ENCODE measurements around the gene MIPOL1. TPM values are rescaled to one million over a fixed set of nuclear protein-coding genes. Genes with fewer than 3 reads are reported as not detected.

Gene MIPOL1
- total and polyA plus RNA-seq, 9 of the 15 experiments (the other 6 are each of a cell fraction or from before 2014, with no cell fraction given) = 6.7 to 21.9 (median 12.4) TPM

DNA sequence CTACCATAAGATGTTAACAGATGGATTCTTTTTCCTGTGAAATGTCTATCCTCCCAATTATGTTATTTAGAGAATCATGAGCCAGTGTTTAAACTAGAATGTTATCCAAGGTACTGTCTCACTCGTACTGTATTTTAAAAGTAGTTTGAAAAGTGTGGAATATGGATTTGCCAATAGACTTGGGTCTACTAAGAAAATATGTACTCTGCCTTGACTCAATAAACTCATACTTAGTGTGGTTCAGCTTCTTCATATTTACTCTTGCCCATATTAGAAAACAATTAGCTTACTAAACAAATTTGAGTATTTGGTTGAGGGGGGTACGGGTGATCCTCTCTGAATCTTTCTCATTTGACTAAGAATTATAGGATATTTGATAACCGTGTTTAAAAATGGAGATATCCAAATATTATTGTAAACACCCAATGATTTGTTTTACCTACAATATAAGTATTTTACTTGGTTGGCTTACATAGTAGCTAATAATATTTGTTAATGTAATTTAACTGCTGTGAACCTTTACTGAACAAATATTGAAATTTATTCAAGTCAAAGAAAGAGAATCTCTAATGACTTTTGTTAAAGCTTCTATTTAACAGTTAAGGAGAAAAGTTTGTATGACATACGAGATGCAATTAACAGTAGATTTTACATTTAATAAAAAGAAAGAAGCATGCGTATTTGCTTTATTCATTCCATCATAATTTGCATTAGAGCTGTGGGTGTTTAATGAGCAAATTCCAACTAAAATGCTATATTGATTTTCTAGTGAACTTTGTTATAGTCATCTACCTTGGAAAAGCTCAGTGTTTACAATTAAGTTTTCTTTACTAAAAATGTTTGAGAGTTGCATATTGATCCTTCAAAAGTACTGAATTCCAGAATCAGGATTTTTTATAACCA, 81.2 kb downstream of the MIPOL1 start:
- no peaks in the 10 kb centered on the region for H3K9me1 ChIP-seq (ENCODE audit: control insufficient read depth, insufficient read depth, low read length)
- no peaks in the 10 kb centered on the region for H3K9me3 ChIP-seq (replicated peaks; ENCODE audit: control insufficient read depth, insufficient read depth, low read depth, low read length)
- WGBS (ENCODE audit: insufficient coverage, low coverage, missing lambda C conversion rate) = 84% methylated on average over 5 of the region's 5 CpGs
- in situ Hi-C loops (cut with MboI) (no loop called here), intact Hi-C loops (cut with micrococcal nuclease) (no loop called here)
- no peaks in the 10 kb centered on the region for H3K4me1 ChIP-seq (replicated peaks in 1 of 2; ENCODE audit: control insufficient read depth in 2 of 2, insufficient read depth in 2 of 2, low read length in 2 of 2)
- DNase-seq (ENCODE audit: extremely low read depth in 1 of 4, low spot score in 3 of 4) (no peak), FAIRE-seq (no peak), ATAC-seq (no peak)
- POLR2A ChIA-PET = no interaction called here
- no peak overlapping the region for H3K4me3 ChIP-seq
- no peak overlapping the region for H3K4me2 ChIP-seq (ENCODE audit: insufficient read depth, low read length)
- H3K27ac ChIP-seq (ENCODE audit: extremely low read depth, low read depth, low read length) = no peak overlapping the region
- no peaks in the 10 kb centered on the region for H3K27me3 ChIP-seq (ENCODE audit: control insufficient read depth in 2 of 2, insufficient read depth in 2 of 2, low read length in 2 of 2)
- no TSS peak for BruUV-seq (replicated peaks)
- TF ChIP-seq PML (IDR thresholded peaks at IDR 0.05; ENCODE audit: low read length) = no peak
- TF ChIP-seq STAT5A (IDR thresholded peaks at IDR 0.05; ENCODE audit: borderline replicate concordance, low read length) = no peak
- no peak for TF ChIP-seq EGR1 (conservative IDR thresholded peaks at IDR 0.05)
- TF ChIP-seq ZNF224 (CRISPR knock-in tag; IDR thresholded peaks at IDR 0.05) = no peak
- no peak for TF ChIP-seq MEIS2 (IDR thresholded peaks at IDR 0.05; ENCODE audit: partially characterized antibody)
- TF ChIP-seq, protein P1, sequence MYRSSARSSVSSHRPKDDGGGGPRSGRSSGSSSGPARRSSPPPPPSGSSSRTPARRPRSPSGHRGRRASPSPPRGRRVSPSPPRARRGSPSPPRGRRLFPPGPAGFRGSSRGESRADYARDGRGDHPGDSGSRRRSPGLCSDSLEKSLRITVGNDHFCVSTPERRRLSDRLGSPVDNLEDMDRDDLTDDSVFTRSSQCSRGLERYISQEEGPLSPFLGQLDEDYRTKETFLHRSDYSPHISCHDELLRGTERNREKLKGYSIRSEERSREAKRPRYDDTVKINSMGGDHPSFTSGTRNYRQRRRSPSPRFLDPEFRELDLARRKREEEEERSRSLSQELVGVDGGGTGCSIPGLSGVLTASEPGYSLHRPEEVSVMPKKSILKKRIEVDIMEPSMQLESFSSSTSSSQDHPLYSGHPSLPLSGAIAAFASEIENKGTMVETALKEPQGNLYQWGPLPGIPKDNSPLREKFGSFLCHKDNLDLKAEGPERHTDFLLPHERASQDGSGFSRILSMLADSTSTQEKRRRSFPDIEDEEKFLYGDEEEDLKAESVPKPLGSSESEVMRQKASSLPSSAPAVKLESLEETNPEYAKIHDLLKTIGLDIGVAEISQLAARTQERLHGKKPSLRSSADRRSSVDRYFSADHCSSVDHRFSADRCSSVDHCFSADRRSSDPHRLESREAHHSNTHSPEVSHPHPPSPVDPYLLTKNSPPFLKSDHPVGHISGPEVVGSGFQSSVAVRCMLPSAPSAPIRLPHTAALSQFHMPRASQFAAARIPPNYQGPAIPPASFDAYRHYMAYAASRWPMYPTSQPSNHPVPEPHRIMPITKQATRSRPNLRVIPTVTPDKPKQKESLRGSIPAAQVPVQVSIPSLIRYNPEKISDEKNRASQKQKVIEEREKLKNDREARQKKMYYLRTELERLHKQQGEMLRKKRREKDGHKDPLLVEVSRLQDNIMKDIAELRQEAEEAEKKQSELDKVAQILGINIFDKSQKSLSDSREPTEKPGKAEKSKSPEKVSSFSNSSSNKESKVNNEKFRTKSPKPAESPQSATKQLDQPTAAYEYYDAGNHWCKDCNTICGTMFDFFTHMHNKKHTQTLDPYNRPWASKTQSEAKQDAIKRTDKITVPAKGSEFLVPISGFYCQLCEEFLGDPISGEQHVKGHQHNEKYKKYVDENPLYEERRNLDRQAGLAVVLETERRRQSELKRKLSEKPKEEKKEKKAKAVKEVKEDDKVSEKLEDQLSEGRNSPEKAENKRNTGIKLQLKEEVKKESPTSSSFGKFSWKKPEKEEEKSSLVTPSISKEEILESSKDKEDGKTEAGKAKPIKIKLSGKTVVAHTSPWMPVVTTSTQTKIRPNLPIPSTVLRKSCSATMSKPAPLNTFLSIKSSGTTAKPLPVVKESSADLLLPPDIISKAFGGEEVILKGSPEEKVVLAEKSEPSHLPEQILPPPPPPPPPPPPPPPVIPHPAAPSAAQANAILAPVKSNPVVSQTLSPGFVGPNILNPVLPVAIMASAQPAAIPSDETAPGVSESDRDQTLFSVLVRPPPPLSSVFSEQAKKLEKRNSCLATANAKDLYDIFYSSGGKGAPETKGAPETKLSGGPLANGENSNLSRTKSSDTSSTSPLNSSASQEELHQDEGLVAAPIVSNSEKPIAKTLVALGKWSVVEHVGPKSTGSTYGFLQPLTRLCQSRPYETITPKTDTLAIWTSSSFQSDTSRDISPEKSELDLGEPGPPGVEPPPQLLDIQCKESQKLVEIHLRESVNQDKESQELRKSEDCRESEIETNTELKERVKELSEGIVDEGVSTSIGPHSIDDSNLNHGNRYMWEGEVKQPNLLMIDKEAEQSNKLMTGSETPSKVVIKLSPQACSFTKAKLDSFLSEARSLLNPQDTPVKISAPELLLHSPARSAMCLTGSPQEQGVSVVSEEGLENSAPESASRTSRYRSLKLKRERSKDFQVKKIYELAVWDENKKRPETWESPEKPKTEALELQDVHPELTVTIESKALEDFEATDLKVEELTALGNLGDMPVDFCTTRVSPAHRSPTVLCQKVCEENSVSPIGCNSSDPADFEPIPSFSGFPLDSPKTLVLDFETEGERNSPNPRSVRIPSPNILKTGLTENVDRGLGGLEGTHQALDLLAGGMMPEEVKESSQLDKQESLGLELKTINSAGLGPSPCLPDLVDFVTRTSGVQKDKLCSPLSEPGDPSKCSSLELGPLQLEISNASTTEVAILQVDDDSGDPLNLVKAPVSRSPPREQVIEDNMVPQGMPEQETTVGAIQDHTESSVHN (IDR thresholded peaks at IDR 0.05; ENCODE audit: borderline replicate concordance in 1 of 2, low read depth in 1 of 2) = no peak
- CTCF ChIA-PET (ENCODE audit: low intra/inter-chr PET ratio) = no interaction called here
- no peaks in the 10 kb centered on the region for H4K20me1 ChIP-seq (replicated peaks; ENCODE audit: control insufficient read depth, insufficient read depth, low read length)
- no peak overlapping the region for H2AFZ ChIP-seq (ENCODE audit: low read depth, low read length)
- no peaks in the 10 kb centered on the region for H3K36me3 ChIP-seq (ENCODE audit: control insufficient read depth, insufficient read depth, low read length)
- H3K9ac ChIP-seq (ENCODE audit: insufficient read depth in 1 of 2, low read depth in 2 of 2, low read length in 2 of 2) = no peak overlapping the region
- H3K79me2 ChIP-seq (ENCODE audit: control insufficient read depth, insufficient read depth, low read length) = no peaks in the 10 kb centered on the region

Data from K562 (cell line).